A673 (cell line): ENCODE results near the gene EREG. TPM values are rescaled to one million over a fixed set of nuclear protein-coding genes. Genes with fewer than 3 reads are reported as not detected.
A peak's percentile ranks its signal among the peaks of the same experiment; 100 is the strongest.

Experiments used
- BruUV-seq: library from RNA; stranded (reverse); fragments of 400-500 nt; replicated peaks from 2 replicates; lab custom pipeline; 2021; lab: Mats Ljungman, UMichigan
- CTCF ChIA-PET: fragments of 300-600 bp; sonication (Branson Sonifier 250); formaldehyde crosslinking; loops from one replicate; lab custom pipeline; 2022; ENCODE audit warnings: antibody characterized with exemption; lab: Charles Lee
- POLR2A ChIA-PET: fragments of 300-600 bp; sonication (Branson Sonifier 250); formaldehyde crosslinking; loops from one replicate; lab custom pipeline; 2022; ENCODE audit warnings: antibody characterized with exemption; ENCODE audit not compliant: low non-redundant PET; lab: Charles Lee
- DNase-seq: peaks from one replicate; pipeline ENCODE4 v3.0.0-alpha.2; 2015; ENCODE audit warnings: low spot score
- H3K27ac ChIP-seq: fragments of 200-600 bp; sonication (generic); 2 replicates; pipeline ENCODE4 v1.5.1; 2016; ENCODE audit warnings: mixed run types, low read depth, mild to moderate bottlenecking, mixed read lengths, antibody characterized with exemption, low read length; ENCODE audit not compliant: poor library complexity, severe bottlenecking
- H3K27me3 ChIP-seq: fragments of 200-600 bp; sonication (generic); replicated peaks from 2 replicates; pipeline ENCODE4 v1.6.1; 2017; ENCODE audit warnings: mixed run types, low read depth, mild to moderate bottlenecking, mixed read lengths, antibody characterized with exemption, low read length; ENCODE audit not compliant: insufficient read depth, poor library complexity
- H3K36me3 ChIP-seq: fragments of 200-600 bp; sonication (generic); 2 replicates; pipeline ENCODE4 v1.6.1; 2016; ENCODE audit warnings: mixed run types, mild to moderate bottlenecking, mixed read lengths, antibody characterized with exemption, low read length; ENCODE audit not compliant: insufficient read depth, poor library complexity, severe bottlenecking
- H3K4me1 ChIP-seq: fragments of 200-600 bp; sonication (generic); 2 replicates; pipeline ENCODE4 v1.6.1; 2017; ENCODE audit warnings: mixed run types, mild to moderate bottlenecking, mixed read lengths, antibody characterized with exemption, low read length; ENCODE audit not compliant: insufficient read depth, poor library complexity, severe bottlenecking
- H3K4me3 ChIP-seq: fragments of 200-600 bp; sonication (generic); 2 replicates; pipeline ENCODE4 v1.5.1; 2016; ENCODE audit warnings: low read depth, mixed run types, mild to moderate bottlenecking, mixed read lengths, low read length; ENCODE audit not compliant: poor library complexity, severe bottlenecking
- H3K9me3 ChIP-seq: fragments of 200-600 bp; sonication (generic); 2 replicates; pipeline ENCODE4 v1.6.1; 2016; ENCODE audit warnings: mixed run types, low read depth, mild to moderate bottlenecking, mixed read lengths, antibody characterized with exemption, low read length; ENCODE audit not compliant: poor library complexity, severe bottlenecking
- CTCF ChIP-seq: fragments of 300-800, 200-600 bp; sonication (generic); conservative IDR thresholded peaks from 2 replicates; pipeline ENCODE4 v1.5.1; 2017; ENCODE audit warnings: low read depth, mild to moderate bottlenecking, antibody characterized with exemption, low read length, moderate library complexity, mixed read lengths
- EZH2 ChIP-seq: fragments of 200-600 bp; sonication (generic); IDR thresholded peaks from 2 replicates; pipeline ENCODE4 v1.6.1; 2017; ENCODE audit warnings: borderline replicate concordance, low read depth, mild to moderate bottlenecking, mixed read lengths, antibody characterized with exemption, low read length; ENCODE audit not compliant: poor library complexity, severe bottlenecking
- intact Hi-C: fragments of 100-400 bp; cut with micrococcal nuclease; formaldehyde crosslinking; loops from one replicate; pipeline ENCODE4 v1.10.0; 2022; ENCODE audit not compliant: unreplicated experiment
- total RNA-seq: library from RNA; stranded (reverse); gene quantifications from 2 replicates; pipeline ENCODE4 v1.2.3, GENCODE V29; 2021

EREG gene
- total RNA-seq, 1 experiment from 2014 or later = 0.84 TPM

- no TSS peak for BruUV-seq
- no peaks in the 10 kb centered on the region for H3K9me3 ChIP-seq
- ChIA-PET CTCF (no interaction called here), POLR2A (no interaction called here)
- H3K36me3 ChIP-seq = no peaks in the 10 kb centered on the region
- TF ChIP-seq EZH2 (no peak), CTCF (peak; percentile 54; the same call in 1 of the 2 replicates)
- H3K27me3 ChIP-seq = no peaks in the 10 kb centered on the region
- intact Hi-C loops = loop anchor here (1.0 to 5.0 kb wide), 2 partner anchors 160 to 246 kb away; no protein-coding TSS in a partner anchor
- H3K27ac ChIP-seq = no peak overlapping the region
- DNase-seq = peak; percentile 40
- H3K4me3 ChIP-seq = no peak overlapping the region
- H3K4me1 ChIP-seq = no peaks in the 10 kb centered on the region
Measured at GRCh38 chr4:74376888-74377483, 12.0 kb downstream of the EREG start.

- Histone ChIP-seq H3K36me3 (no peaks in the 10 kb centered on the region), H3K27ac (no peak overlapping the region), H3K4me1 (no peaks in the 10 kb centered on the region), H3K9me3 (no peaks in the 10 kb centered on the region), H3K4me3 (no peak overlapping the region), H3K27me3 (no peaks in the 10 kb centered on the region)
- intact Hi-C loops = loop anchor here (1.0 to 5.0 kb wide), 2 partner anchors 160 to 246 kb away; no protein-coding TSS in a partner anchor
- CTCF ChIA-PET = interaction anchor here (0.5 kb wide), 1 partner anchor 1562 kb away, joined by 4 read pairs; no protein-coding TSS in a partner anchor
- TF ChIP-seq EZH2 = no peak
- TF ChIP-seq CTCF = no peak
- no TSS peak for BruUV-seq
- POLR2A ChIA-PET = no interaction called here
- DNase-seq = no peak
Measured at GRCh38 chr4:74377714-74378113, 12.8 kb downstream of the EREG start.

GRCh38 chr4:74378573-74378972, 13.6 kb downstream of the EREG start:
- ChIA-PET POLR2A (no interaction called here), CTCF (interaction anchor here (0.5 kb wide), 1 partner anchor 1561 kb away, joined by 4 read pairs; no protein-coding TSS in a partner anchor)
- intact Hi-C loops = loop anchor here (5.0 kb wide), 1 partner anchor 159 kb away; no protein-coding TSS in a partner anchor

More at GRCh38 chr4:74378573-74378972, 13.6 kb downstream of the EREG start:
- H3K27me3 ChIP-seq = no peaks in the 10 kb centered on the region
- no peaks in the 10 kb centered on the region for H3K4me1 ChIP-seq
- no peak overlapping the region for H3K27ac ChIP-seq
- no peaks in the 10 kb centered on the region for H3K36me3 ChIP-seq
- no peak for DNase-seq
- H3K9me3 ChIP-seq = no peaks in the 10 kb centered on the region
- TF ChIP-seq CTCF (no peak), EZH2 (no peak)
- no TSS peak for BruUV-seq
- H3K4me3 ChIP-seq = no peak overlapping the region
